ENCODE data around the gene STK4.

DNA sequence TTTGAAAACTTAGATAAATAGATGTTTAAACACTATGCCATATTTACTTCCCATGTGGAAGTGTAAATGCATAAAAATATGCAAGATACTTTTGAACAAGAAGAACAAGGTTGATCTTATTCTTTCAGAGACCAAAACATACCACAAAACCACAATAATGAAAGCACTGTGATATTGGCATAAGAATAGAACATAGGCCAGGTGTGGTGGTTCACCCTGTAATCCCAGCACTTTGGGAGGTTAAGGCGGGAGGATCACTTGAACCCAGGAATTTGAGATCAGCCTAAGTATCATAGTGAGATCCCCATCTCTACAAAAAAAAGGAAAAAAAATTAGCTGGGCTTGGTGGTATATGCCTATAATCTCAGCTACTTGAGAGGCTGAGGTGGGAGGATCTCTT is 68.1 kb downstream of the STK4 start:
- TF ChIP-seq, protein P1, sequence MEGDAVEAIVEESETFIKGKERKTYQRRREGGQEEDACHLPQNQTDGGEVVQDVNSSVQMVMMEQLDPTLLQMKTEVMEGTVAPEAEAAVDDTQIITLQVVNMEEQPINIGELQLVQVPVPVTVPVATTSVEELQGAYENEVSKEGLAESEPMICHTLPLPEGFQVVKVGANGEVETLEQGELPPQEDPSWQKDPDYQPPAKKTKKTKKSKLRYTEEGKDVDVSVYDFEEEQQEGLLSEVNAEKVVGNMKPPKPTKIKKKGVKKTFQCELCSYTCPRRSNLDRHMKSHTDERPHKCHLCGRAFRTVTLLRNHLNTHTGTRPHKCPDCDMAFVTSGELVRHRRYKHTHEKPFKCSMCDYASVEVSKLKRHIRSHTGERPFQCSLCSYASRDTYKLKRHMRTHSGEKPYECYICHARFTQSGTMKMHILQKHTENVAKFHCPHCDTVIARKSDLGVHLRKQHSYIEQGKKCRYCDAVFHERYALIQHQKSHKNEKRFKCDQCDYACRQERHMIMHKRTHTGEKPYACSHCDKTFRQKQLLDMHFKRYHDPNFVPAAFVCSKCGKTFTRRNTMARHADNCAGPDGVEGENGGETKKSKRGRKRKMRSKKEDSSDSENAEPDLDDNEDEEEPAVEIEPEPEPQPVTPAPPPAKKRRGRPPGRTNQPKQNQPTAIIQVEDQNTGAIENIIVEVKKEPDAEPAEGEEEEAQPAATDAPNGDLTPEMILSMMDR (IDR thresholded peaks at IDR 0.05), result no peak
- TF ChIP-seq NR2C2 (CRISPR knock-in tag; IDR thresholded peaks at IDR 0.05) (no peak), ESRRA (CRISPR knock-in tag; IDR thresholded peaks at IDR 0.05; ENCODE audit: borderline replicate concordance) (no peak), NR3C1 (CRISPR knock-in tag; conservative IDR thresholded peaks at IDR 0.05; ENCODE audit: low read depth) (no peak), NFYB (CRISPR knock-in tag; conservative IDR thresholded peaks at IDR 0.05; ENCODE audit: low read depth) (no peak), CREB1 (CRISPR knock-in tag; IDR thresholded peaks at IDR 0.05) (no peak), PRRX2 (CRISPR knock-in tag; IDR thresholded peaks at IDR 0.05) (no peak), TEAD1 (CRISPR knock-in tag; IDR thresholded peaks at IDR 0.05) (no peak)
- TF ChIP-seq, protein P2, sequence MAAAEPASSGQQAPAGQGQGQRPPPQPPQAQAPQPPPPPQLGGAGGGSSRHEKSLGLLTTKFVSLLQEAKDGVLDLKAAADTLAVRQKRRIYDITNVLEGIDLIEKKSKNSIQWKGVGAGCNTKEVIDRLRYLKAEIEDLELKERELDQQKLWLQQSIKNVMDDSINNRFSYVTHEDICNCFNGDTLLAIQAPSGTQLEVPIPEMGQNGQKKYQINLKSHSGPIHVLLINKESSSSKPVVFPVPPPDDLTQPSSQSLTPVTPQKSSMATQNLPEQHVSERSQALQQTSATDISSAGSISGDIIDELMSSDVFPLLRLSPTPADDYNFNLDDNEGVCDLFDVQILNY (CRISPR knock-in tag; IDR thresholded peaks at IDR 0.05), result no peak
- TF ChIP-seq, protein P3, sequence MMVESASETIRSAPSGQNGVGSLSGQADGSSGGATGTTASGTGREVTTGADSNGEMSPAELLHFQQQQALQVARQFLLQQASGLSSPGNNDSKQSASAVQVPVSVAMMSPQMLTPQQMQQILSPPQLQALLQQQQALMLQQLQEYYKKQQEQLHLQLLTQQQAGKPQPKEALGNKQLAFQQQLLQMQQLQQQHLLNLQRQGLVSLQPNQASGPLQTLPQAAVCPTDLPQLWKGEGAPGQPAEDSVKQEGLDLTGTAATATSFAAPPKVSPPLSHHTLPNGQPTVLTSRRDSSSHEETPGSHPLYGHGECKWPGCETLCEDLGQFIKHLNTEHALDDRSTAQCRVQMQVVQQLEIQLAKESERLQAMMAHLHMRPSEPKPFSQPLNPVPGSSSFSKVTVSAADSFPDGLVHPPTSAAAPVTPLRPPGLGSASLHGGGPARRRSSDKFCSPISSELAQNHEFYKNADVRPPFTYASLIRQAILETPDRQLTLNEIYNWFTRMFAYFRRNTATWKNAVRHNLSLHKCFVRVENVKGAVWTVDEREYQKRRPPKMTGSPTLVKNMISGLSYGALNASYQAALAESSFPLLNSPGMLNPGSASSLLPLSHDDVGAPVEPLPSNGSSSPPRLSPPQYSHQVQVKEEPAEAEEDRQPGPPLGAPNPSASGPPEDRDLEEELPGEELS (CRISPR knock-in tag; IDR thresholded peaks at IDR 0.05), result no peak
- TF ChIP-seq, protein P4, sequence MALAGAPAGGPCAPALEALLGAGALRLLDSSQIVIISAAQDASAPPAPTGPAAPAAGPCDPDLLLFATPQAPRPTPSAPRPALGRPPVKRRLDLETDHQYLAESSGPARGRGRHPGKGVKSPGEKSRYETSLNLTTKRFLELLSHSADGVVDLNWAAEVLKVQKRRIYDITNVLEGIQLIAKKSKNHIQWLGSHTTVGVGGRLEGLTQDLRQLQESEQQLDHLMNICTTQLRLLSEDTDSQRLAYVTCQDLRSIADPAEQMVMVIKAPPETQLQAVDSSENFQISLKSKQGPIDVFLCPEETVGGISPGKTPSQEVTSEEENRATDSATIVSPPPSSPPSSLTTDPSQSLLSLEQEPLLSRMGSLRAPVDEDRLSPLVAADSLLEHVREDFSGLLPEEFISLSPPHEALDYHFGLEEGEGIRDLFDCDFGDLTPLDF (CRISPR knock-in tag; IDR thresholded peaks at IDR 0.05), result no peak
- TF ChIP-seq, protein P5, sequence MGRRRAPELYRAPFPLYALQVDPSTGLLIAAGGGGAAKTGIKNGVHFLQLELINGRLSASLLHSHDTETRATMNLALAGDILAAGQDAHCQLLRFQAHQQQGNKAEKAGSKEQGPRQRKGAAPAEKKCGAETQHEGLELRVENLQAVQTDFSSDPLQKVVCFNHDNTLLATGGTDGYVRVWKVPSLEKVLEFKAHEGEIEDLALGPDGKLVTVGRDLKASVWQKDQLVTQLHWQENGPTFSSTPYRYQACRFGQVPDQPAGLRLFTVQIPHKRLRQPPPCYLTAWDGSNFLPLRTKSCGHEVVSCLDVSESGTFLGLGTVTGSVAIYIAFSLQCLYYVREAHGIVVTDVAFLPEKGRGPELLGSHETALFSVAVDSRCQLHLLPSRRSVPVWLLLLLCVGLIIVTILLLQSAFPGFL (CRISPR knock-in tag; IDR thresholded peaks at IDR 0.05; ENCODE audit: borderline replicate concordance), result no peak
